GM12865 (cell line): ENCODE results near the gene ALPK3.

Experiments used
- DNase-seq: peaks from one replicate; pipeline ENCODE4 v3.0.0; 2010; ENCODE audit warnings: low read depth
- H3K4me3 ChIP-seq: 2 replicates; pipeline ENCODE4 v1.5.1; 2011; ENCODE audit warnings: mild to moderate bottlenecking, low read depth, low read length, control low read depth
- TF ChIP-seq, protein P1 (sequence below): IDR thresholded peaks from 2 replicates; pipeline ENCODE4 v1.5.1; 2011; ENCODE audit warnings: low read length, control low read depth, low read depth, inconsistent platforms; ENCODE audit not compliant: insufficient read depth; ENCODE audit errors: missing control alignments

ALPK3 gene

DNA sequence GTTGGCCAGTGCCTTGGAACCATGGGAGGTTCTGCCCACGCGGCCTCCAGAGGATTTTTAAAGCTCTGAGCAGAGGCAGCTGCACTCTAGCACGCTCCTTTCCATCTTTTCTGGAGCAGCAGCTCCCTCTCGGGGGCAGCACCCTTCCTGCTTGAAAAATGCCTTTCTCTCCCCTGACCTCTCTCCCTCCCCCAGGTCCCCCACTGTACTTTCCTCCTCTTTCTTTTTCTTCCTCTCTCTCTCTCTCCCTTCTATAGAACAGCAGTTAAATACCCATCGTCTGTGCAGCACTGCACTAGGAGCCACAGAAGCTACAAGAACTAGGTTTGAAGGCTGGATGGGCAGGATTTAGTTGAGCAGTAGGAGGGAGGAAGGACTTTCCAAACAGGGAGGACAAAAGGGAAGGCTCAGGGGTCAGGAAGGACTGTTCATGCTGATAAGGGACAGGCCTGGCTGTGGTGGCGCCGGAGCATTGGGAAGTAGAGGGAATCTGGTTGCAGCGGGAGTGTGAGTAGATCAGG lies 4.4 kb downstream of the ALPK3 start:
- DNase-seq, result no peak
- H3K4me3 ChIP-seq, result no peak overlapping the region
- TF ChIP-seq, protein P1, sequence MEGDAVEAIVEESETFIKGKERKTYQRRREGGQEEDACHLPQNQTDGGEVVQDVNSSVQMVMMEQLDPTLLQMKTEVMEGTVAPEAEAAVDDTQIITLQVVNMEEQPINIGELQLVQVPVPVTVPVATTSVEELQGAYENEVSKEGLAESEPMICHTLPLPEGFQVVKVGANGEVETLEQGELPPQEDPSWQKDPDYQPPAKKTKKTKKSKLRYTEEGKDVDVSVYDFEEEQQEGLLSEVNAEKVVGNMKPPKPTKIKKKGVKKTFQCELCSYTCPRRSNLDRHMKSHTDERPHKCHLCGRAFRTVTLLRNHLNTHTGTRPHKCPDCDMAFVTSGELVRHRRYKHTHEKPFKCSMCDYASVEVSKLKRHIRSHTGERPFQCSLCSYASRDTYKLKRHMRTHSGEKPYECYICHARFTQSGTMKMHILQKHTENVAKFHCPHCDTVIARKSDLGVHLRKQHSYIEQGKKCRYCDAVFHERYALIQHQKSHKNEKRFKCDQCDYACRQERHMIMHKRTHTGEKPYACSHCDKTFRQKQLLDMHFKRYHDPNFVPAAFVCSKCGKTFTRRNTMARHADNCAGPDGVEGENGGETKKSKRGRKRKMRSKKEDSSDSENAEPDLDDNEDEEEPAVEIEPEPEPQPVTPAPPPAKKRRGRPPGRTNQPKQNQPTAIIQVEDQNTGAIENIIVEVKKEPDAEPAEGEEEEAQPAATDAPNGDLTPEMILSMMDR, result no peak

DNA sequence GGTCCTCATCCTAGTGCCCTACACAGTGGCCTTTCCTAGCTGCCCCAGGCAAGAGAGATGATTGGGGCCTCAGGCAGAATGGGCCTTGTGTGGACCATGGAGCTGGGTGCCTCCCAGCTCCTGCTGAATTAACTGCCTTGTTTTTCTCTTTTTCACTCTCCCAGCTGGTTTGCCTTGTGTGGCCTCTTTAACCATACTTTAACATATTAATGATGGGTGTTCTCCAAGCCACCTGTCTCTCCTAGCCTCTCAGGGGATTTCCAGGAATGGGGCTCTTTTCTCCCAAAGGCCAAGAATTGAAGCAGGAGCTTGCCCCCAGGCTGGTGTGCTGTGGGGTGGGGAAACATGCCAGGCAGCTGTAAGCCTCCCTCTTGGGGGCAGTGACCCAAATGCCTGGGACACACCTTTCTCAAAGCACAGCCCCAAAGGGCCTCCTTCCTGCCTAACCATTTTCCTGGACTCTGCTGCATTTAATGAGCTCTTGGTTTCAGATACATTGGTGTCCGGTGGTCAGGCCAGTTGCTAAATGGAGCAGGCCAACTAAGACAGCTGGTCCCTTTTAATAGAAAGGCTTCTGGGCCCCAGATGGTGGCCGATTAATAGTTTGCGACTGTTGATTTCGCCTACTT lies 5.6 kb downstream of the ALPK3 start:
- no peak for DNase-seq
- no peak overlapping the region for H3K4me3 ChIP-seq
- TF ChIP-seq, protein P1, result no peak

DNA sequence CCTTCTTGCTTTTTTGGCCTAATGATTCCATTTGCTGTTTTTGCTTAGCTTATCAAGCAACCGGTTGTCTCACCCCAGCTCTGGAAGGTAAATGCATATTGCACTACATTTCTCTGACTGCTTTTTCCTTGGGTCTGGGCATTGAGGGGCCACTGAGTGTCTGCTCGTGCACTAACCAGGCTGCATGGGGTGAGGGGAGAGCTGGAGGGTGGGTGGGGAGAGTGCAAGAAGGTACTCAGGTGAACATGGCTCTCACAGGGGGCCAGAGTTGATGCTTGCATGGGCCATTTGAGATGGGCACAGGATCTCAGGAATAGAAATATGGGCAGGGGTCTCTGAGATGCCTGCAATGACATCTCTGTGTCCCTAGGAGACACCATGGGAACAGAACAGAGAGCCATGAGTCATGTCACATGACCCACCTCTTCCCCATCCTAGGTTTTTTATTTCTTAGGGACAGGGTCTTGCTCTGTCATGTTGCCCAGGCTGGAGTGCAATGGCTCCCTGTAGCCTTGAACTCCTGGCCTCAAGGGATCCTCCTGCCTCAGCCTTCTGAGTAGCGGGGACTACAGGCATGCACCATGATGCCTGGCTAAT lies 6.2 kb downstream of the ALPK3 start:
- H3K4me3 ChIP-seq, result no peak overlapping the region
- no peak for DNase-seq
- TF ChIP-seq, protein P1, result no peak

DNA sequence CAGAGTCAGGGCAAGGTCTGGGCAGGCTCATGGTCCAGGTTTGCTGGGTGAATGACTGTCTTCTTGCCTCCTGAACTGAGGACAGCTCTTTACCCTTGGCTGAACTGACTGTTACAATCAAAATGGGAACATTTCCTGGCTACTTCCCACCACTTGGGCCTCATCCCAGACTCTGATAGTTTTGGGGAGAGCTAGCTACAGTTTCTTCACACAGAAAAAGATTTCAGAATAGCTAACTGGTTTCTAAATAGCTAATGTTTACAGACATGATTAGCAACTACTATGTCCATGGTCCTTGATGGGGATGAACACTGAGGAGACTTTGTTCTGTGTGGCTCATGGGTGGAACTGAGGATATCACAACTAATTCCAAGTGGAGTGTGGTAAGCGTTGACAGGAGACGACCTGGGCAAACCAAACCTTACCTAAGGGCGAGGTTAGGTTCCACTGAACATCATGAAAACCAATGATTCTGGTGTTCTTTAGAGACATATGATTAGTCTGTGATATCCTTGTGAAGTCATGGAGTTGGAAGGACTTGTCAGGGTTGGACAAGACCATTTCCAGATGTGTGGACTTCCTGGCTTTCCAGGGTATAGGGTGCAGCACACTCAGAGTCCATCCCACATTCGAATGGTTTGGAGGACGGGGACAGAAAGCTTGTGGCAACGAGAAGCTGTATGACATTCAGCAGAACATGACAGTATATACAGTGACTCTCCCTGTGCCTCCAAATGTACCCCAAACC lies 7.3 kb downstream of the ALPK3 start:
- DNase-seq, result no peak
- H3K4me3 ChIP-seq, result no peak overlapping the region
- TF ChIP-seq, protein P1, result no peak

DNA sequence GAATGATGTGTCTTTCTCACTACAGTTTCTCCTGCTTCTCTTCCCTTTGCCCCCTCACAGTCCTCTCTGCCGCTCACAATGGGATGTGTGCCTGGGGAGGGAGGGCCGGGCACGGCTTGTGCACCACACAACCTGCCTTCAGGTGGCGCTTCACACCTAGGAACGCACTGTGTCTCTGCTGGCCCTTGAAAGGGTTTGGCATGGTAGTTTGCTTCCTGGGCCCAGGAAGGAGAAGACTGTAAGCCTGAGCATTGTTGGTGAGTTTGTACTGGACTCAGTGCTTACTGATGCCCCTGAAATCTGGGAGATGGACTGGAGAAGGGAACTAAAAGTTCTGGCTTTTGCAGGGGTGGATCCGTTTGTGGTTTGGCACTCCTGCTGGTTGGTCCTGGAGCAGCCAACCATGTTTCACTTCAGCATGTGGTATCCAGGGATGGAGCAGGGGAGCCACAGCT lies 9.2 kb downstream of the ALPK3 start:
- TF ChIP-seq, protein P1, result peak; percentile 59
- peak; percentile 46 for DNase-seq
- H3K4me3 ChIP-seq, result no peak overlapping the region

DNA sequence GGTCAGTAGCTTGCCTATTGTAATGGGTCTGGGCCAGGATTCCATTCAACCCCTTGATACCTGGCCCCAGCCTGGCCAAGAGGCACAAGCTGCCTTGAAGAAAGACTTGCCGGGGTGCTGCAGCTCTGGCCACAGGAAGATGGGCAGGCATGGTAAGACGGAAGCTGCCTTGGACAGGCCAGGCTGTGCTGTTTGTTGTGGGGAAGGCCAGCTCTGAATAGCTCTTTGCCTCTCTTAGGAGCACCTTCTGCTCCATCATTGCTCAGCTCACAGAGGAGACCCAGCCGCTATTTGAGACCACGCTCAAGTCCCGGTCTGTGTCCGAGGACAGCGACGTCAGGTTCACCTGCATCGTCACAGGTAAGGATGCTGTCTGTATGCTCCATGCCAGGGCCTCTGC lies 10.1 kb downstream of the ALPK3 start:
- H3K4me3 ChIP-seq, result no peak overlapping the region
- no peak for DNase-seq
- TF ChIP-seq, protein P1, result no peak
